Endodermal cell (in vitro differentiated cells): Measurements from ENCODE around the gene MBTPS1. TPM values are rescaled to one million over a fixed set of nuclear protein-coding genes. Genes with fewer than 3 reads are reported as not detected.

Source experiments
- DNase-seq: peaks from one replicate; pipeline ENCODE4 v3.0.0-alpha.2; 2017
- H3K27ac ChIP-seq: 2 replicates; pipeline ENCODE4 v1.5.1; 2013; ENCODE audit warnings: mild to moderate bottlenecking, low read depth, low read length, moderate library complexity
- H3K27me3 ChIP-seq: 2 replicates; pipeline ENCODE4 v1.6.1; 2013; ENCODE audit warnings: mild to moderate bottlenecking, low read length, moderate library complexity; ENCODE audit not compliant: insufficient read depth, control insufficient read depth, poor library complexity, severe bottlenecking
- H3K36me3 ChIP-seq: 2 replicates; pipeline ENCODE4 v1.7.0; 2013; ENCODE audit warnings: mild to moderate bottlenecking, low read length, moderate library complexity; ENCODE audit not compliant: control insufficient read depth, insufficient read depth
- H3K4me1 ChIP-seq: one replicate; pipeline ENCODE4 v1.7.0; 2013; ENCODE audit warnings: low read length; ENCODE audit not compliant: control insufficient read depth, insufficient read depth
- H3K4me3 ChIP-seq: 2 replicates; pipeline ENCODE4 v1.5.1; 2013; ENCODE audit warnings: mild to moderate bottlenecking, low read length, moderate library complexity
- H3K9ac ChIP-seq: 2 replicates; pipeline ENCODE4 v1.6.1; 2013; ENCODE audit warnings: mild to moderate bottlenecking, low read length, moderate library complexity; ENCODE audit not compliant: poor library complexity, severe bottlenecking; ENCODE audit errors: extremely low read depth
- H3K9me3 ChIP-seq: 2 replicates; pipeline ENCODE4 v1.6.1; 2013; ENCODE audit warnings: mild to moderate bottlenecking, low read length, moderate library complexity; ENCODE audit not compliant: control insufficient read depth
- H3K27ac Mint-ChIP-seq: 2 replicates; pipeline ENCODE4 v1.8.0; 2020; ENCODE audit warnings: mixed read lengths
- H3K27me3 Mint-ChIP-seq: 2 replicates; pipeline ENCODE4 v1.8.0; 2021; ENCODE audit warnings: mild to moderate bottlenecking, mixed read lengths; ENCODE audit not compliant: insufficient read depth
- H3K36me3 Mint-ChIP-seq: 2 replicates; pipeline ENCODE4 v1.8.0; 2020; ENCODE audit warnings: low read depth, mixed read lengths
- H3K4me1 Mint-ChIP-seq: 2 replicates; pipeline ENCODE4 v1.8.0; 2020; ENCODE audit warnings: mixed read lengths
- H3K4me3 Mint-ChIP-seq: 2 replicates; pipeline ENCODE4 v1.8.0; 2020; ENCODE audit warnings: mild to moderate bottlenecking, moderate library complexity, mixed read lengths
- H3K9me3 Mint-ChIP-seq: 2 replicates; pipeline ENCODE4 v1.8.0; 2020; ENCODE audit warnings: mild to moderate bottlenecking, mixed read lengths
- WGBS, 2 experiments: methylation state at CpG; one replicate each; pipeline versions ENCODE4 v1.1.5 to v1.1.7; 2013; ENCODE audit warnings: missing lambda C conversion rate in 2 of 2, mixed read lengths in 1 of 2; ENCODE audit not compliant: insufficient coverage in 1 of 2, insufficient read length in 1 of 2; 5-methylcytosine and 5-hydroxymethylcytosine counted together
- total RNA-seq, 2 donors: library from RNA; stranded (reverse); fragmentation: NEBNext Ultra II Directional in 1 of 2; extraction: Animal tissue kit (Norgen Biotek cat#: 25700) in 1 of 2; gene quantifications; 2 replicates in 1 of 2; 3 replicates in 1 of 2; pipeline ENCODE4 v1.2.1, GENCODE V29; 2021
- TF ChIP-seq, protein P1 (sequence below): fragments of 200-600 bp; sonication (generic); conservative IDR thresholded peaks from 2 replicates; pipeline ENCODE4 v1.5.0; 2021; ENCODE audit warnings: antibody characterized with exemption, mild to moderate bottlenecking

Gene MBTPS1
- total RNA-seq, 2 donors from 2014 or later = 59.7 to 62.9 TPM

DNA sequence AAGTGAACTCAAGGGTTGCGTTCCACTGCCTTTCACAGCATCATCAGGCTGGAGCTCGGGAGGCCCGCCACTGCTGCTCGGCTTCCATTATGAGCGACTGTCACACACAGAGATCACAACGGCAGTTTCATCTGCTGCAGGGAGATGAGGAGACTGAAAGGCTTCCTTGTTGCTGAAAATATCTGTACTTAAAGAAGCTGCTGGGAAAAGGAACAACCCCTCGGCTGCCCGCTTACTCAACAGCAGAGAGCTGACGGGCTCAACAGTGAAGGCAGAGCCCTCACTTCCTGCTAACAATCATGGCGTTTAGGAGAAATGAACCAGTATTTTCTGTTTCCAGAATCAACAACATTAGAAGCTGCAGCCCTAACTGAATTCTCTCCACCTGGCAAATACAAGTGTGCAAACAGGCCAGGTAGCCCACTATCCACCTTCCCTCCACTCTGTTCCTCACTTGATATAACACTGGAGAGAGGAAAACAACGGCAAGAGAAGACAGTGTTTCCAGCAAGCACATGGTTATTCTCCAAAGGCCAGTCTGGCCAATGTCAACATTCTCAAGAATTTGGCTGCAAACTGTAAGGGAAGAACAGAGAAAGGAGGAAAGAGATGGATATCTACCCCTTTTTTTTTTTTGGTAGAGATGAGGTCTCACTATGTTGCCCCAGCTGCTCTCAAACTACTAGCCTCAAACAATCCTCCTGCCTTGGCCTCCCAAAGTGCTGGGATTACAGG, 33.7 kb downstream of the MBTPS1 start:
- Histone ChIP-seq H3K27me3 (no peaks in the 10 kb centered on the region), H3K36me3 (peaks cover 77% of the 10 kb centered on the region), H3K9me3 (no peaks in the 10 kb centered on the region), H3K4me1 (no peaks in the 10 kb centered on the region), H3K4me3 (no peak overlapping the region), H3K9ac (no peak overlapping the region), H3K27ac (no peak overlapping the region)
- Mint-ChIP-seq H3K27ac (no peak overlapping the region), H3K27me3 (no peaks in the 10 kb centered on the region), H3K4me1 (no peaks in the 10 kb centered on the region), H3K36me3 (peaks cover 68% of the 10 kb centered on the region), H3K9me3 (no peaks in the 10 kb centered on the region), H3K4me3 (no peak overlapping the region)
- WGBS, 2 experiments = 93 to 95% methylated on average over 9 to 11 of the region's 11 CpGs
- TF ChIP-seq, protein P1, sequence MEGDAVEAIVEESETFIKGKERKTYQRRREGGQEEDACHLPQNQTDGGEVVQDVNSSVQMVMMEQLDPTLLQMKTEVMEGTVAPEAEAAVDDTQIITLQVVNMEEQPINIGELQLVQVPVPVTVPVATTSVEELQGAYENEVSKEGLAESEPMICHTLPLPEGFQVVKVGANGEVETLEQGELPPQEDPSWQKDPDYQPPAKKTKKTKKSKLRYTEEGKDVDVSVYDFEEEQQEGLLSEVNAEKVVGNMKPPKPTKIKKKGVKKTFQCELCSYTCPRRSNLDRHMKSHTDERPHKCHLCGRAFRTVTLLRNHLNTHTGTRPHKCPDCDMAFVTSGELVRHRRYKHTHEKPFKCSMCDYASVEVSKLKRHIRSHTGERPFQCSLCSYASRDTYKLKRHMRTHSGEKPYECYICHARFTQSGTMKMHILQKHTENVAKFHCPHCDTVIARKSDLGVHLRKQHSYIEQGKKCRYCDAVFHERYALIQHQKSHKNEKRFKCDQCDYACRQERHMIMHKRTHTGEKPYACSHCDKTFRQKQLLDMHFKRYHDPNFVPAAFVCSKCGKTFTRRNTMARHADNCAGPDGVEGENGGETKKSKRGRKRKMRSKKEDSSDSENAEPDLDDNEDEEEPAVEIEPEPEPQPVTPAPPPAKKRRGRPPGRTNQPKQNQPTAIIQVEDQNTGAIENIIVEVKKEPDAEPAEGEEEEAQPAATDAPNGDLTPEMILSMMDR = no peak
- no peak for DNase-seq

DNA sequence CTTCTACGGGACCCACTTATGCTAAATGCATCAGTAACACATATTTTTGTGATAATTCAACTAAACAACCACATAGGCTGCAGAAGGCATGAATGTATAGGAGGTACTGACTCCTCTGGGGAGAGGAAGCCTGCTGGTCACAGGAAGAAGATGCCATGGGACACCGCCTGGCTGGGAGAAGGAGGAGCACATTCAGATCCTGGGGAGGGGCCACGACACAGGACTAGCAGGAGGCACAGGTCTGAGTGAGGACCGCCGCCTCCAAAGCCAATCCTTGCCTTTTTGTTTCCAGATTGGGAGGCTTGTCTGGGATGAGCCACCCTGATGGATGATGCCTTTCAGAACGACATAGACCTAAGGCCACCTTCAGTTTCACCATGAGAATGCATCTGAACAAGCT, 34.6 kb downstream of the MBTPS1 start:
- Histone ChIP-seq H3K4me3 (no peak overlapping the region), H3K27me3 (no peaks in the 10 kb centered on the region), H3K9ac (no peak overlapping the region), H3K36me3 (peaks cover 69% of the 10 kb centered on the region), H3K9me3 (no peaks in the 10 kb centered on the region), H3K4me1 (no peaks in the 10 kb centered on the region), H3K27ac (no peak overlapping the region)
- peak; percentile 71 for DNase-seq
- H3K9me3 Mint-ChIP-seq = no peaks in the 10 kb centered on the region
- no peaks in the 10 kb centered on the region for H3K27me3 Mint-ChIP-seq
- peak overlapping the region; percentile 58 for H3K27ac Mint-ChIP-seq
- WGBS, 2 experiments = 90 to 91% methylated on average over 4 to 6 of the region's 6 CpGs
- H3K4me3 Mint-ChIP-seq = no peak overlapping the region
- peaks cover 71% of the 10 kb centered on the region for H3K36me3 Mint-ChIP-seq
- TF ChIP-seq, protein P1 = peak; percentile 14
- no peaks in the 10 kb centered on the region for H3K4me1 Mint-ChIP-seq

- DNase-seq = no peak
- Histone ChIP-seq H3K9me3 (no peaks in the 10 kb centered on the region), H3K27me3 (no peaks in the 10 kb centered on the region), H3K4me3 (no peak overlapping the region), H3K4me1 (no peaks in the 10 kb centered on the region), H3K36me3 (peaks cover 69% of the 10 kb centered on the region), H3K27ac (no peak overlapping the region), H3K9ac (no peak overlapping the region)
- H3K9me3 Mint-ChIP-seq = no peaks in the 10 kb centered on the region
- H3K27ac Mint-ChIP-seq = peak overlapping the region; percentile 58
- H3K27me3 Mint-ChIP-seq = no peaks in the 10 kb centered on the region
- H3K4me1 Mint-ChIP-seq = no peaks in the 10 kb centered on the region
- 93 to 96% methylated on average over 14 of the region's 14 CpGs for WGBS, 2 experiments
- TF ChIP-seq, protein P1 = no peak
- H3K36me3 Mint-ChIP-seq = peaks cover 74% of the 10 kb centered on the region
- H3K4me3 Mint-ChIP-seq = no peak overlapping the region
Measured at GRCh38 chr16:84081446-84081989, 35.2 kb downstream of the MBTPS1 start.
